MM.1S (cell line): ENCODE data around the gene CCDC73.

Experiments used
- DNase-seq: peaks from one replicate; pipeline ENCODE4 v3.0.0-alpha.2; 2015
- H2AFZ ChIP-seq: fragments of 300-600 bp; sonication (generic); 2 replicates; pipeline ENCODE4 v1.6.0; 2016; ENCODE audit warnings: antibody characterized with exemption, low read length
- H3F3A ChIP-seq: fragments of 300-600 bp; sonication (generic); 2 replicates; pipeline ENCODE4 v1.6.1; 2016; ENCODE audit warnings: mild to moderate bottlenecking, antibody characterized with exemption, low read length, moderate library complexity, mixed read lengths; ENCODE audit not compliant: insufficient read depth
- H3K27ac ChIP-seq: fragments of 300-600 bp; sonication (generic); 2 replicates; pipeline ENCODE4 v1.5.1; 2016; ENCODE audit warnings: mild to moderate bottlenecking, low read length
- H3K27me3 ChIP-seq: fragments of 300-600 bp; sonication (generic); replicated peaks from 2 replicates; pipeline ENCODE4 v1.6.0; 2016; ENCODE audit warnings: low read length; ENCODE audit not compliant: insufficient read depth
- H3K36me3 ChIP-seq: fragments of 300-600 bp; sonication (generic); replicated peaks from 2 replicates; pipeline ENCODE4 v1.6.1; 2016; ENCODE audit warnings: mild to moderate bottlenecking, low read length, mixed read lengths; ENCODE audit not compliant: insufficient read depth
- H3K4me1 ChIP-seq: fragments of 300-600 bp; sonication (generic); 2 replicates; pipeline ENCODE4 v1.6.1; 2016; ENCODE audit warnings: low read length, mixed read lengths
- H3K4me2 ChIP-seq: fragments of 300-600 bp; sonication (generic); 2 replicates; pipeline ENCODE4 v1.6.0; 2016; ENCODE audit warnings: low read depth, low read length
- H3K4me3 ChIP-seq: fragments of 300-600 bp; sonication (generic); 2 replicates; pipeline ENCODE4 v1.5.1; 2016; ENCODE audit warnings: low read length, mixed read lengths
- H3K79me2 ChIP-seq: fragments of 300-600 bp; sonication (generic); 2 replicates; pipeline ENCODE4 v1.6.1; 2016; ENCODE audit warnings: mixed run types, low read length, mixed read lengths
- H3K9ac ChIP-seq: fragments of 300-600 bp; sonication (generic); 2 replicates; pipeline ENCODE4 v1.6.1; 2016; ENCODE audit warnings: low read length, mixed read lengths
- H3K9me2 ChIP-seq: fragments of 300-600 bp; sonication (generic); replicated peaks from 2 replicates; pipeline ENCODE4 v1.6.1; 2016; ENCODE audit warnings: mild to moderate bottlenecking, low read length, mixed read lengths; ENCODE audit not compliant: insufficient read depth
- H3K9me3 ChIP-seq: fragments of 300-600 bp; sonication (generic); replicated peaks from 2 replicates; pipeline ENCODE4 v1.6.1; 2016; ENCODE audit warnings: mild to moderate bottlenecking, low read length, mixed read lengths; ENCODE audit not compliant: insufficient read depth
- H4K20me1 ChIP-seq: fragments of 300-600 bp; sonication (generic); 2 replicates; pipeline ENCODE4 v1.6.1; 2016; ENCODE audit warnings: mild to moderate bottlenecking, low read length, moderate library complexity, mixed read lengths; ENCODE audit not compliant: insufficient read depth
- CTCF ChIP-seq: fragments of 300-600 bp; sonication (generic); IDR thresholded peaks from 2 replicates; pipeline ENCODE4 v1.5.1; 2016; ENCODE audit warnings: antibody characterized with exemption, low read length, mixed read lengths
- EZH2 ChIP-seq: fragments of 300-600 bp; sonication (generic); optimal IDR thresholded peaks from 2 replicates; pipeline ENCODE3; 2017; ENCODE audit warnings: low read depth, mild to moderate bottlenecking, antibody characterized with exemption, low read length, mixed read lengths
- EZH2phosphoT487 ChIP-seq: fragments of 300-600 bp; sonication (generic); IDR thresholded peaks from 2 replicates; pipeline ENCODE4 v1.6.1; 2018; ENCODE audit warnings: antibody characterized with exemption, low read length

The CCDC73 gene

DNA sequence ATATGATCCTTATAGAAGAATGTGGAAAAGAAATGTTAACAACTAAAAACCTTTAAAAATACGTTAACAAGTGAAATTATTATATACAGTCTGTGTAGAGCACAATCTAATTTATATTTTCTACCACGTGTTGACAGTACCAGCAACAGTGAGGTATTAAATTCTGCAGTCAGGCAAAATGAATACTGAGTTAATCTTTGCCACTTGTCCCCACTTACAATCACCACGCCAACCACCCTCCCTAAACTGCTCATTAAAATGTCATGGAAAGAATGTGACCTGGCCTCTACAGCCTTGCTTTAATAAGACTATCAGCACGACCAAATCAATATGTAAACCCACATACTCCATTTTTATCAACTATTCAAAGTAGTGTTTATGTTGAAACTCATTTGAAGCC is 239.4 kb downstream of the CCDC73 start:
- Histone ChIP-seq H3K9me2 (no peaks in the 10 kb centered on the region), H3F3A (no peaks in the 10 kb centered on the region), H2AFZ (no peak overlapping the region), H3K36me3 (no peaks in the 10 kb centered on the region), H3K79me2 (no peaks in the 10 kb centered on the region), H3K4me3 (no peak overlapping the region), H3K4me2 (no peak overlapping the region), H4K20me1 (no peaks in the 10 kb centered on the region), H3K27me3 (no peaks in the 10 kb centered on the region), H3K27ac (no peak overlapping the region), H3K9ac (no peak overlapping the region), H3K4me1 (no peaks in the 10 kb centered on the region), H3K9me3 (no peaks in the 10 kb centered on the region)
- no peak for TF ChIP-seq EZH2
- TF ChIP-seq CTCF = no peak
- TF ChIP-seq EZH2phosphoT487 = no peak
- DNase-seq = no peak
